NCI-H2029 treated with DMSO at 0.1 percent for 48 hours (cell line): Measurements from ENCODE around the gene FGF14.

Source experiments
- DNase-seq: peaks from one replicate; lab custom pipeline; 2025; lab: John Stamatoyannopoulos, UW

Gene FGF14

DNA sequence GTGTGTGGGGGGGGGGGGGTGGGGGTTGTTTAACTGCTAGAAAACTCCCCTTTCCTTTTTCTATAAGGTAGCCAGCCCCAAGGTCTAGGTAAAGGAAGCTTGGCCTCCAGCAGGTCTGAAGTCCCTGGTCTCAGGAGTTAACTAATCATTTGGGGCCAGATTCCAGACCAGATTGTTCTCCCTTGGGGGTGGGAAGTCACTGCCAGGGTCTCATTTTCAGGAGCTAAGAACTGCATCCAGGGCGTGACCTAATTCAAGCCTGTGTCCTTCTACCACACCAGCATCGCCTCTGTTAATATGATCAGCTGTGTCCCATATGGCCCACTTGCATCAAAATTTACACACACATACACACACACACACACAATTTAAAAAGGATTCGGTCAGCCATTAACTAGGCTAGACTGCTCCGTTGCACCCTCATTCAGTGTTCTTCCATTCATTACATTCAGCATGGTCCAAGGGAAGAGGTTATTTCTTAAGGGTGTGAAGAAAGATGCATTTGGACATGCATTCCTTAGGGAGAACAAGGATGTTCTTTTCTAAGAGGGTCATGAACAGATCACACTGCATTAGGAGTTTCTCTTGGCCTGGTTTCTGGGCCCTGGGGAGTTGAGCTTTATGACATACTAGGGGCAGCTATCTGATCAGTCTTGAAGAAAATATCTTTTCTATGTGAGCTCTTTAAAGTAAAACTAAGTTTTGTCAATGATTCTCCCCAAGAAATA is 91.0 kb downstream of the FGF14 start:
- DNase-seq, result no peak

DNA sequence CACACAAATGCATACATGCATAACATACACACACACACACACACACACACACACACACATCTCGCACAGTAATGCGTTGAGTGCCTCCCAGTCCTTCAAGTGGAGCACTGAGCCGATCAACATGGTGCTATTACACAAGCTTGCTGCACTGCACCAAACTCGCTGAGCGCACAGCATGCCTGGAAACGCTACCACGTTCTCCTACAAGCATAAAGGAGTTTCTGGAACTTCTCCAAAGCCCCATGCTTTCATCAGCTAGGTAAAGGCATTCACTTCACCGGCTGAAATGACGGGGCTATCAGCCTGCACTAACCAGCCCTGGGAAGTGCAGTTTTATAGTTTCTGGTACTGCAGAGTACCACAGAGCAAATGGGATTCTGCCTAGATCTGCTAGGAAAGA is 92.7 kb downstream of the FGF14 start:
- DNase-seq, result no peak

DNA sequence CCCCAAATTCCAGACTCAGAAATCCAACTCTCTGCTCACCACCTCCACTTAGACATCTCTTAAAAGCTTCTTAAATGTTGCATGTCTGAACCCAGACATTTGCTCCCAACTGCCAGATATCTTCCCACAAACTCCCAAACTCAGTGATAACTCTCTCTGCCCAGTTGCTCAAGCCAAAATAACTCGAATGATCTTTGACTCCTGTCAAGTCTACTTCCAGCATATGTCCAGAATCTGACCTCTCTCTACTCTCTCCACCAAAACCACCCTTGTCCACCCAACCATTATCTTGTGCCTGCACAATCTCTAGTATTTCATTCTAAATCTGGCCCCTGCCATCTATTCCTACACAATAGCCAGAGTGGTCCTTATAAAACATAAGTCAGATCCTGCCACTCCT is 99.3 kb downstream of the FGF14 start:
- no peak for DNase-seq

DNA sequence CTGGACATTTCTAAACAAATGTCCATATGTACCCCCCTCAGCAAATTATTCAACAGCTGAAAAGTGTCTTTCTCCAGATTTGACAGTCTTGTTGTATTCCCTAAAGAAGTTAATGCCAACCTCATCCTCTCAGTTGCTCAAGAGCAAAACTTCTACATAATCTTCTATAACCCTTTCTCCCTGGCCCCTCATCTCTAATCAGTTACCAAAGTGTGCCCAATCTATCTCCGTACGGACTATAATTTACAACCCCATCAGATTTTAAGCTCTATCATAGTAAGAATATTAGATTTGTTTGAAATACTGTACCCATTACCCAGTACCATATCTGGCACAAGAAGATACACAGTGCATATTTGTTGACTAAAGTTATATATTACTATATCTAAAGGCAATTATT is 101.5 kb downstream of the FGF14 start:
- no peak for DNase-seq

DNA sequence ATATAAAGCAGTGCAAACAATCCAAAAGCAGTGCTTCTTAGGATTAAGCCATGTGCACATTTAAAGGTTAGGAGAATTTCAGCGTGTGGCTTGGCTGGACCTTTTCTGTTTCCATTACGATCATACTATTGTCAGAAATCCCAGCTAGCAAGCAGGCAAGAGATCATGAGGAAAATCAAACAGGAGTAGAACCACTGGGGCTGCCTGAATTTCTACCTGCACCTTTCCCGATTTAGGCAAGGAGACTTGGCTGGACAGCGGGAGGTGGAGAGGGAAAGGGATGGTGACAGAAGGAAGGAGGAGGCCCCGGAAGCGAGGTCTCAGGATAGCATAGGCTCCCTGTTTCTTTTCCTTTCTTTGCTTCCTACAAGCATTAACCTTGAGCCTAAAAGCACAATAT is 102.5 kb downstream of the FGF14 start:
- DNase-seq, result no peak

DNA sequence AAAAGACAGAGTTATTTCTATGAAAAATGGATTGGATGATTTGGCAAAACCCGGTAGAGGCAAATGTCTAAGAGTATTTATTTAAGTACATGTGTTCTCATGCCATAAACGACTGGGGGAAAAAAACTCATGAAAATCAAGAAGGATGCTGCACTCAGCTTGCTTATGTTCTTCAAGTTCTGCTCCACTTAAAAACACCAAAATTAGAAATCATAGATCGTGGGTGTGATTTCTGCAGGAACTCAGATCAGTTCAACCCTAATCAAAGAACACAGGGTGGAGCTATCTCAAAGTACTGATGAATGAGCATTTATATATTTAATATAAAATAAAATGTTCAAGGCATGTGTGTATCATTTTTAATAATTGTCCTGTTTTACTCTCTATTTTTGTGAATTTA is 103.8 kb downstream of the FGF14 start:
- no peak for DNase-seq

DNA sequence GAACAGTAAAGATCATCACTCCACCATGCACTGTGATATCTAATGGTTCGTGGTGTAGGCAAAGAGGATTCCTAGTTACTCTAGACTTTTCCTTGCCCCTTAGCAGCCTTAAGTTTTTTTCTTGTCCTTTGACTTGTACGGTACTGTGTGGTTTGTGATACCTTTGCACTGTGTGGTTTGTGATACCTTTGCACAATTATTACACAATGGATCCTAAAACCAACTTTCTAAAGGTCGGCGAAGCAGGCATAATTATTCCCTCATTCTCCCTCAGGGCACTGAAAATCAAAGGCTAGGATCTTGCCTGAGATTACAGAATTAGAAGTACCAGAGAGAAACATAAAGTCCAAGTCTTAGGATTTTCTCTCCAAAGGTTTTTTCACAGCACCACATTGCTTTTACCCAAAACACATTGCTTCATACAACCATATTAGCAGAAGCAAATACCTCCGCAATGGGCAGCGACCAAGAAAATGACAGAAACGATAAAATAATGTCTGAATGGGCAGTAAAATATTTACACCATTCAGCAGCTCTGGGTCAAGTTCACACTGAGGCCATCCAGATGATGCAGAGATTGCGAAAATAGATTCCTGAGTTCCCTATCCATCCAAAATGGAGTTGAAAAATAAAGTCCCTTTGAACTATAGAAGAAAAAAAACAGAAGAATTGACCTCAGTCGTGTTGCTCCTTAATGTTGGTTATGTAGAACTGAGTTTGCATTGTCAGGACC is 106.4 kb downstream of the FGF14 start:
- DNase-seq, result no peak

DNA sequence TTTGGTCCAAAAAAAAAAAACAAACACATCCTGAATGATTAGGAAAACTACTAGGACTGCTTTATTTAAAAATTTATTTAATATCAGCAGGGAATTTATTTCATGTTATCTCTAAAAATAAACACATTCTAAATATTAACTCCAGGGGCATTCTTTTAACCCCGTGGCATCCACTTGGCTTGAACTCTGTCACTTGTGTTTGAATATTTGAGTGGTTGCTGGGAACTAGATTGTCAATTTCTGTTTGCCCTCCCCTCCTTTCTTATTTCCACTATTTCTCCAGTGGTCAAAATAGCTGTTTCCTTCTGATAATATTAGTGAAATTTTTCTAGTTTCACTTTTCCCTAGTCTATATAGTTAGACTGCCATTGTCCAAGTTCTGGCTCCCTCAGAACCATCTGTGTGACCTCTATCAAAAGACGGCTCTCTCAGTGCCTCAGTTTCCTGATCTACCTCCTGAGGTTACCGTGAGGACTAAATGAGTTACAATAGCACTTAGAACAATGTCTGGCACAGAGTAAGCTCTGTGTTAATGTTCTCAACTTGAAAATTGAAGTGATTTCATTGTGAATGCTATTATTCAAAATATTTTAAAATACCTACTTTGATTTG is 107.3 kb downstream of the FGF14 start:
- DNase-seq, result no peak

DNA sequence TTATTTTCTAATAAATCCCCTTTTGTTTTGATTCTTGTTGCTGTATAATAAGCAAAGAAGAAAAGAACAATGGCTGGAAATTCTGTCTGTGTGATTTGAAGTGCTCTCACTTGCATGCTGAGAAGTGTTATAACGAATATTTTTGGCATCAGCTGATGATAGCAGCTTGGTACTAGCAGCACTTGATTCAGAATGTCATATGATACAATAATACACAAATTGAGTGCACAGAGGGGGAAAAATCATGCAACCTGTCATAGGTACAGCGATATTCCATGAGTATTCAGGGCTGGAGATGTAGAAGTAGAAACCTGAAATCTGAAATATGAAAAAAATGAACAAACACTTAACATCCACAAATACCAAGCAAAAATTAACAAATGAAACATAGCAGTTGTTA is 108.1 kb downstream of the FGF14 start:
- DNase-seq, result no peak

DNA sequence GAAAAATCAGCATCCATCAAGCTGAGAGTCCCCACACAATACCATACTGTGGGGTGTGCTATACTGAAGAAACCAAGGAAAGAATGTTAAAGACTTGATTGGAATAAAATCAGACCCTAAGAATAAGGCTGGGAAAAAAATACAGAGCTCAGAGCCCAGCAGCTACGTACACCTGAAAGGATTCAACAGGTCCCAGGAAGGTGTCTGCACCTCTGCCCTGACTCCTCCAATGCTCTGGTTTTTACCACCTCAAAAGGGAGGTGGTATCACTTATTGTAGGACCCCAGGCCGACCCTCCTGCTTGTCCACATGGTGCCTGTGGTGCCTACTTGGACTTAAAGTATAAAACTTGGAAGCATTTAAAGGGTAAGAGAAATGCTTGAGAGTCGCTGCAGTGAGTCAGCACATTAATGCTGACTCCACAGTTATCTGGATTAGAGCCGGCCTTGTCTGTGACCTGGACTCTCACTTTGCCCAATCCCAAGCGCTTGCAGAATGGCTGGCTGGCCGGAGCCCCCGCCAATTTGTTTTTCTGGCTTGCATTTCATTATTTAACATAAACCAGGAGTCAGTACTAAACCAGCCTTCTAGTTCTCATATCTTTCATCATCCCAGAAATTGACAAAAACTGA is 110.1 kb downstream of the FGF14 start:
- no peak for DNase-seq

DNA sequence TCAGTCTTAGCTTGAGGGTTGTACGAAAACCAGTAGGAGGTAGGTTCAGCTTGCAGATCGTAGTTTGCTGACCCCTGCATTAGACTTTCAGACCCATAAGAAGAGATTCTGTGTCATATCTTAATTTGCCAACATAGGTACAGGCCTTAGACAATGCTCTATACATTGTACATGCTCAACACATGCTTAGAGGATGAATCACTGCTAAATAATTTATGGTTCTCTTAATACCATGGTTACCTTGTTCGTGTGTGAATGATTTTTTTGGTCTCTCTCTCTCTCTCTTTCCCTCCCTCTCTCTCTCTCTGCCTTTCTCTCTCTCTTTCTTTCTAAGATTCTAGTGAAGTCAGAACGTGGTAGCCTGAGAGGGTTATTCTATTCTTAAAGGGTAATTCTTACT is 112.2 kb downstream of the FGF14 start:
- DNase-seq, result no peak

DNA sequence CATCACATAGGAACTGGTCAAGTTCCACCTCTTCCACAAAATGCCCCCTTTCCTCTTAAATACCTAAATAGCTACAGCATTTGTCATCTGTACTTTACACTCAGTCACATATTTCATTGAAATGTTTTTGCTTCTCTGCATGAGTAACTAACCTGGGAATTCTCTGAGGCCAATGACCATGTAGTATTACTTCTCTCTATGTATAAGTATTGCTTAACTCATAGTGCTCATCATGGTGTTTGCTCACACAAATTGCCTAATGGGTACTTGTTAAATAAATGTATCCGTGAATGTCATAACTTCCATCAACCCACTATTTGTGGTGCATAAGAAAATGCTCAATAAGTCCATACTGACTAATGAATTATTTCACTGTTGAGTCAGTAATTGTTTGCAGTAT is 115.5 kb downstream of the FGF14 start:
- no peak for DNase-seq

DNA sequence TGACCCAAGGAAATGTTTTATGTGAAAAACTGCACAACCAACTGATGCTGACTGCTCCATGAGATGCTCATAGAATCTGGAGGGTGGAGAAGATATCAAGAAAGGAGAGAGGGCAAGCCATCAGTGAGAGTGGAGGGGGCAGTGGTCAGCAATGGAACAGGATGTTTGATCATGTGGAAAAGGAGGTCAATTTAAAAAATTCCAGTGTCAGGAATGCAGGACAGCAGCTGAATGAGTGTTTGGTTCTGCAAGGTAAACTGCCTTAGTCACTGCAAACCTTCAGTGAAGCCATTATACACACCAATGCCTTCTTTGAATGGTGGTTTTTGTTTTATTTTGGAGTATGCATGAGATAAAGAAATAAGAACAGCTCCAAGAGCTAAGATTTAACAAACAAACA is 121.5 kb downstream of the FGF14 start:
- no peak for DNase-seq

DNA sequence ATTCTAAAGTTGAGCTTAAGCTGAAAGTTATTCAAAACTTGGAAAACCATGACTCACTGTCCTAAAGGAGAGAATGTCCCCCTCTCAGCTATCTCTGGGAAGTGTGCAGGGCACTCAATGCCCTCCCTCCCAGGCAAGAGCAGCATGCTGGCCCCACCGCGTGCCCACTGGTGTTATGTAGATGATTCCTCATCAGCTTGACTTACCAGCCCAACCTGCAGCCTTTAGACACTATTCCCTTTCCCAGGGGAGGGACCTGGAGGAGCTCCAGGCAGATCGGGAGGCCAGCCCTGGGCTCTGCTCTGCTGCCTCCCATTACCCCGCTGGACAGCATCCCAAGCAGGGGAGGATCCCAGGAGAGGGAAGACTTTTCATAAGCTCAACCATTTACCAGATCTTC is 124.6 kb downstream of the FGF14 start:
- DNase-seq, result no peak

DNA sequence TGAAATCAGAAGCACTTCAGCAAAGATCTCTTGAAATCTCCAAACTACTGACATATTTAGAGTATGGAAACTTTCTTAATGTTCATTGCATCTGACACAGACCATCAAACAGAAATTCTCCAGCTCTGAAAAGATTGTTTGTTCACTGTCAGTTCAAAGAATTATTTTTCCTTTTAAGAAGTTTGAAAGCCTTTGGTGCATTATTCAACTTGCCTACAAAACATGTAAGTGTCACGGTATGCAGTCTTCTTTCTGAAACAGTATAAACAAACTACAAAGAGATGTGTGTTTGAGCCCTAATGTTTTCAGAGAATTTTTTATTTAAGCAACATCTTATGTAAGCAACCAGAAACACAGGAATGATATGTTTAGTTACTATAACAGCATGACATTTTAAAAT is 125.4 kb downstream of the FGF14 start:
- DNase-seq, result no peak

DNA sequence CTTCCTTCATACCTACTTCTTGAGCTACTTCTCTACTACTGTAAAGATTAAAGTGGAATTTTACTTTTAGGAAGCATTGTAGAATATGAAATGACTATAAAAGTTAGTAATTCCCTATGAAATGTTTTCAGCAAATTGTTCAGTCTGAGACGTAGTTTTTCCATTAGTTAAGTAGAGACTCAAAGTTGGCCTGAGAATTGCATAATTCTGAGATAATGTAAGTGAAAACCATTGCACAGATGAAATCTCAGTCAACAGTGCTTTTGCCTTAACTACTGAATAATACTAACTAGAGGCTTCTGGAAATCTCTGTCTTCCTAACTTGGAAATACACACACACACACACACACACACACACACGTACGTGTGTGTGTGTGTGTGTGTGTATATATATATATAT is 125.9 kb downstream of the FGF14 start:
- DNase-seq, result no peak

DNA sequence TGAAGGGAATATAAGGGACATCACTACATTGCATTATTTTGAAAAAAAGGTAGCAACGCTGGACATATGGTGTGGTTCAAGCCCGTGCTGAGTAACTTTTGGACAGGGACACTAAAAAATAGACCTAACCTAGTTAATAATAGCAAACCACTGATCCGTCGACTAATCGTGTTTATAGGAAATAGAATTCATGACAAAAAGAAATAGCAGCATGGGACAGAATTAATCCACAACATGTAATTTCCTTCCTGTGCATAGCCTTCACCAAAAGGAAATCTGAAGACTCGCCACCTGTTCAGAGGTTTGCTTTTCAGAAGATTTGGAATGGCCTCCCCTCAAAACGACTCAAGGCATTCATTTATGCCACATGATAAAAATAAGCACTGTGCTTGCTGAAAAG is 128.7 kb downstream of the FGF14 start:
- DNase-seq, result no peak

DNA sequence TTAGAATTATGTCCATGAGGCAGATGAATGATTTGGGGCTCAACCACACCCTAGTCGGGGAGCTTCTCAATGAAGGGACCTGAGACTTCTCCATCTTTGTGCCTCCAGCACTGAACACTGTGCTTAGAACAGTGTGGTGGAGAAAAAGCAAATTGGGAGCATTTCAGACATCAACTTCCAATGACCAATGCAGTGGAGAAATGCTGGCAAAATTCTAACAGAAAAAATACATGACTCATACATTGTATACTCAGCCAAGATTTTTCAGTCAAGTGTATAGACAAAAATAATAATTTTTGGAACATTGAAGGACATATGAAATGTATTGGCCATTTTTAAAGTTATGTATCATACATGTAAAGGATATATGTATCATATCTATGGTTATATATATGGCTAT is 134.7 kb downstream of the FGF14 start:
- no peak for DNase-seq

DNA sequence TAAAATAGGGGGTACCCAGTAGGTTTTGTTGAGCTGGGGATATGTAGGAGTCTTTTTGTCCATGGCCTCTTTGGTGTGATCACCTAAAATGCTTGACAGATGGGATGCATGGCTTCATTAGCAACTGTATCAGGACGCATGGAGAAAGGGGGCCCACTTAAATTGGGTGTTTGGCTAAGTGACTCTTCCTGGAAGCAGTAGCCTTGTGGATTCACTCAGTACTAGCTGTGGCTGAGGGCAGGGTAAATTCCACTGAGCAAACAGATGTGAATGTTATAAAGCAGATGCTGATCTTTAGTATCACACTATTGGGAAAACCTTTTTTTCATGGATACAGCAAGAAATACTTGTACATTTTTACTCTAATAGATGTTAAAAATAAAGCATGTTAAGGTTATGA is 140.0 kb downstream of the FGF14 start:
- no peak for DNase-seq

DNA sequence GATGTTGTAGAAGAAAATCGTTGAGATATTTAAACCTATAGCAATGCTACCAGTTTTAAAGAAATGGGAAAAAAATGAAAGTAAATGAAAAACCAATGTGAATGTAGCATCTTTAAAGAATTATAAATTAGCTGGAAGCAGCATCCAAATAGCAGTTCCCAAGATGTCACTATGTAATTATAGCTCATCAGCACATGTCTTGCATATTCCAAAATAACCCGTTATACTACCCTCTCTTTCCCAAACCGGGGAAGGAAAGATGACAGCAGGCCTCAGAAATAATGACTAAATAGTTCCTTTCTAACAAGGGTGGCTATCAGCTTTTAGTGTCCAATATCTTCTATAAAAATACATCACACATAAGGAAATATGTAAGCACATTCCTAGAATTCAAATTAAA is 140.5 kb downstream of the FGF14 start:
- DNase-seq, result no peak

DNA sequence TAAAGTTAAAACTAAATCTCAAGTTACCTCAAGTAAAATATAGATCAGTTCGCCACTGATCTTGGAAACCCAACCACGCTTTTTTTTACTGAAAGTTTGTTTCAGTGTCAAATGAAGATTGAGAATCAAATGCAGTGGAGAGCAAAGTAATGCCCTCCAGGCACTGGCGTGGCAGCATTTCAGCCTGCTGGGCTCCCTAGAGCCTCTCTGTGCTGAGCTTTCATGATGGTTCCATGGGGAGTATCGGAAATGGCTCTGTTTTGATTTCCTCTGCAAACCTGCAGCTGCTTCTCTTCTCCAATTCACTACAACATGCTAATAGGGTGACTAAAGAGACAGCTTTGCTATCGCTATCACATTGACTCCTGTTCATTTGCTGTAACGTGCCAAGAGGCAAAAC is 141.6 kb downstream of the FGF14 start:
- no peak for DNase-seq

DNA sequence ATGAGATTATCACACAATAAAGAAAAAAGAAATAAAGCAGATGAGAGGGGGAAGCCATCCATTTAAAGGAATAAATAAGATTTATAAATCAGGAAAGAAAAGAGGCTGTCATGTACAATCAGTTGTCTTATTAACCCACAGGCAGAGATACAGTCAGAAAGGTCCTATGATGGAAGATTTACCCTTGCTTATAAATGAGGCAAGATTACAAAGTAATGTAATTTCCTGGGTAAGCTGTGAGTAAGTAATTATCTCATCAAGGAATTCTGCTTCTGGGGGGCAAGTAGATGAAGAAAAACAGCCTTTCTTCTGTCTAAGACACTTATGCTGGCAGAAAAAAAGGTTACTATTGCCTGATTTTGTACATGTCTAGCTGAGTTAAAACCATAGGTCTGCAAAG is 146.4 kb downstream of the FGF14 start:
- no peak for DNase-seq

DNA sequence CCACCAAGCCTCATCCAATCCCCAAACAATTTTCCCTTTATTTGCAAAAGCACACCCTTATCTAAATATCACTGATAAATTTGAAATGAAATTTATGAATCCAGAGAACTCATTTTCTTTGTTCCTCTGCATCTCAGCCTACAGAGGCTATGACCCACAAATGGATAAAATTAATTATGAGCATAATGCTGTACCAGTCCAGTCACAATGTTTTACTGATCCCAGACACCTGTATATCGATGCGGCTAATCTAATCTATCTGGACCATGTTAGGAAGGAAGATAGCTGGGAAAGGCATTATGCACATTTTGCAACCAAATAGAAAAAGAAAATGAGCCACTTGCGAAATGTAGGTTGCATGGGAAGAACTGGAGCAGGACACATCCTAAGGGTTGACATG is 150.0 kb downstream of the FGF14 start:
- no peak for DNase-seq
